Stimulated activated CD4-positive, alpha-beta T cell treated with anti-CD3 and anti-CD28 coated beads, Interleukin-4, amount 100 ng/mL, for 24 hours (primary cell): ENCODE measurements around the gene CLSTN2.

Experiments
- DNase-seq: peaks from one replicate; pipeline ENCODE4 v3.0.0-alpha.2; 2020

The CLSTN2 gene

DNA sequence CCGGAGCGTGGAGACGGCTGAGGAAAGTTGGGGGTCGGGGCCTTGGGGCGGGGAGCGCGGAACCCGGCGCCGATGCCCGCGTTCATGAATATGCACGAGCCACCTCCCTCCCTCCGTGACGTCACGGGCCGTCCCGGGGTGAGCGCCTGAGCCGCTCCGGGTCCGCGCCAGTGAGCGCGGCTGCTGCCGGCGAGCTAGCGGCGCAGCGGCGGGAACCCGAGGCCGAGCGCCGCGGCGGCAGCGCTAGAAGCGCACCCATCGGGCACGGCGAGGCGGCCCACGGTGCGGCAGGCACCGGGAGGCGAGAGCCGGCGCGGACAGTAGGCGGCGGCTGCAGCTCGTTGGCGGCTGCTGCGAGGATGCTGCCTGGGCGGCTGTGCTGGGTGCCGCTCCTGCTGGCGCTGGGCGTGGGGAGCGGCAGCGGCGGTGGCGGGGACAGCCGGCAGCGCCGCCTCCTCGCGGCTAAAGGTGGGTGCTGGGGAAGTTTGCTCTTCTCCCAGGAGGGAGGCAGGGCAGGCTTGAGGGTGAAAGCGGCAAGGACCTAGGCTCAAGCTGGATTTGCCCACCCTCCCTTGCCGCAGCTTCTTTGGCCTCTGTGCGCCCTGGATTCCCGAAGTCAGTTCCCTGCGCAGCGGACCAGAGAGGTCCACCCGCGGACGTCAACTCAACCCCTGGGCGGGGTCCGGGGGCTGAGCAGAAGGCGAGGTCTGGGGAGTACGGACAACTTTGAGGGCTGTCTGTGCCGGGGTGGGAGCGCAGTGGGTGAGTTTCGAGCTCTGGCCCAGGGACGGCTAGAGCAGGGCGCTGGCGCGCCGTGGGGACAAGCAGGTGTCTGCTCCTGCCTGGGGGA lies at the start of gene CLSTN2:
Gene CLSTN2, plus strand, starts transcription at position 170 of the 850 bp plus-strand sequence.
- DNase-seq, result no peak

DNA sequence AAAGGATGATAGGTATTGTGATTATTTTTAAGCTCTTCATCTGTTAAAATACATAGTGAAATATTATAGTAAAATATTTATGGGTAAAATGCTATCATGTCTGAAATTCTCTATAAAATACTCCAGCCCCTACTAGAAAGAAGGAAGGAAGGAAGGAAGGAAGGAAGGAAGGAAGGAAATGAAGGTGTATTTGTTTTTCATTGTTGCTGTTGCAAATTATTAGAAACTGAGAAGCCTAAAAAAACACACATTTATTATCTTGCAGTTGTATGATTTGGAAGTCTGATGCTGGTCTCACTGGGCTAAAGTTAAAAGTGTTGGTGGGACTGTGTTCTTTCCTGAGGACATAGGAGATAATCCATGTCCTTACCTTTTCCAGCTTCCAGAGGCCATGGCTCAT lies 47.6 kb upstream of the CLSTN2 start:
- no peak for DNase-seq

DNA sequence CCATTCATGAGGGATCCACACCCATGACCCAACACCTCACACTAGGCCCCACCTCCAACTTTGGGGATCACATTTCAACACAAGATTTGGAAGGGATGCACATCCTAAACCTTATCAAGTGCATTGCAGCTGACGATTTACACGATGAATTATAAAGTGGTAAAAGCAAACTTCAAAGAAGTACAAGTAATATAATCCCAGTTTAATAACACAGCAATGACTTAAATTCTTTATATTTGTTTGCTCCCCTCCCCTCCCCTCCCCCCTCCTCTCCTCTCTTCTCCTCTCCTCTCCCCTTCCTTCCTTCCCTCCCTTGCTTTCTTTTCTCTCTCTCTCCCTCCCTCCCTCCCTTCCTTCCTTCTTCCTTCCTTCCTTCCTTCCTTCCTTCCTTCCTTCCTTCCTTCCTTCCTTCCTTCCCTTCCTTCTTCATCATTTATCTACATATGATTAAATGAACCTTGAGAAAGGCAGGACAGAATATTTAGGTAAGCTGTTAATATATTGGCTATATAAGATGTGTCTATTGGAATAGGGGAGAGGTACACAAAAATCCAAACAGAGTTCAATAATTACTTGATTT lies 46.3 kb upstream of the CLSTN2 start:
- no peak for DNase-seq

DNA sequence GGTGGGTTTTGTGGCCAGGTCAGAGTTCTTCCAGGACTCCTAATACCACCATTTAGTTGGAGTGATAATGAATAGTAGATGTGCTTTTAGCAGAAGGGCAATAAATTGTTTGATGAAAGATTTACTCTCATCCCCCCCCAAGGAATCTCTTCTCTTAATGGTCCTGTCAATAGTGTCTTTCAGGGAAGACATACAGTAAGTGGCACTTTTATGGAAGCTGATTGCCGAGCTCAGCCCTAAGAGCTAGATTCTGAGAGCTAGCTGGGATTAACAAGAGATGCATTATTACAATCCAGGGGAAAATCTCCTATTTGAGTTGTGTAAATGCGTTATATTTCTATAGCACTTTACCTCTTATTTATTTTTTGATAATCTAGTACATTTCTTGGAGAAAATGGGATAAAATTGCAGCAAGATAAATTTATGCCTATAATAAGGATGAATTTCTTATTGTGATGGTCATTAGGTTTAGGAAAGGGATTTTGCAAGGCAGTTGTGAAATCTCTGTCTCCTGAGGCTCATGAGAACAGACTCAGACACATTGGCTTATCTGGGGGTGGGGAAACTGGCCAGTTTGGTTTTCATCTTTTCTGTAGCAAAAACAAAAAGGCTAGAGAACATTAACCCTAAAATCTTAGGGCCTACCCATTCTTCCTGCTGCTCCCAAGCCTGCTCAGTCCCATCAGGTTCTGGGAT lies 41.6 kb upstream of the CLSTN2 start:
- no peak for DNase-seq

DNA sequence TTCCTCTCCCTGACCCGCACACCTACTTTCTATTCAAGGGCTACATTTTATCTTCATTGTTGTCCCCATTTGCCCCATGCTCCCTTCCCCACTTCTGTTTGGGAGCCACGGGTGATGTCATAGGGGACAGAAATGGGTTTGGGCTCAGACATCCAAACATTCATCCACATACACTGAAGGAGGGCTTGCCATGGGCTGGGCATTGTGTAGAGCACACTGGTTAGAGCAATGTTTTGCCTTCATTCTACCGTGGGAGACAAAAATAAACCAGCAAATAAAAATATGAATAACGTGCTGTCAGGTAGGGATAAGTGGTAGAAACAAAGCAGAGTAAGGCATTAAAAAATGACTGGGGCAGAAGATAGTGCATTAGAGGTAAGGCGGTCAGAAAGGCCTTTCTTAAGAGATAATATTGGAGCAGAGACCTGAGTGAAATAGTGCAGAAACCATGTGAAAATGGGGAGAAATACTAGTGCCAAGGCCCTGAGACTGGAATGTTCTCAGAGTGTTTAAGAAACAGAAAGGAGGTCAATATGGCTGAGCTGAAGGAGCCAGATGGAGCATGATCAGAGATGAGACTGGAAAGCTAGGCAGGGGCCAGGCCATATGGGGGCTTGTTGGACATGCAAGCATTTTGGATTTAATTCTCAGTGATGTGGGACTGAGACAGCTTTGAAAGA lies 40.9 kb upstream of the CLSTN2 start:
- no peak for DNase-seq

DNA sequence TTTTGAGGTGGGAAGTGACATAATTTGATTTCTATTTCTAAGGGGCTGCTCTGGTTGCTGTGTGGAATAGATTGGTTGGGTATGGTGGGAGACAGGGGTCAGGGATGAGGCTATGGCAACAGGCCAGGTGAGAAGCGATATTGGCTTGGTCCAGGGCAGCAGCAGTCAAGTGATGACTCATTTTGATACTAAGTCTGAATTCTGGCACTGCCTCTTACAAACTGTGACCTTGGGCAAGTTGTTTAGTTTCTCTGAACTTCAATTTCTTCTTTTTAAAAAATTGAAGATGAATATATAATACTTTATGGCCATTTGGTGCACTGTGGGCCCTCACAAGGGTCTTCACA lies 40.4 kb upstream of the CLSTN2 start:
- DNase-seq, result no peak

DNA sequence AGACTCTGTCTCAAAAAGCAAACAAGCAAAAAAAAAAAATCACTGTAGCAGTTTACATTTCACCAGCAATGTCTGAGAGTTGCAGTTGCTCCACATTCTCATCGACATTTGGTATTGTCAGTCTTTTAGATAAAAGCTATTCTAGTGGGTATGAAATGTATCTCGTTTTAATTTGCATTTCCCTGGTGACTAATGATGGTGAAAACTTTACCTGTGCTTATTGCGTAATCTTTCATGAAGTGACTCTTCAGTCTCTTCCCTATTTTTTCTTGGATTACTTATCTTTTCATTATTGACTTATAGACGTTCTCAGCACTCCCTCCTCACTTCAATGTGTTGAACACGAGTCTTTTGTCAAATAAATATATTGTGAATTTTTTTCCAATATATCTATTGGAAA lies 37.2 kb upstream of the CLSTN2 start:
- no peak for DNase-seq

DNA sequence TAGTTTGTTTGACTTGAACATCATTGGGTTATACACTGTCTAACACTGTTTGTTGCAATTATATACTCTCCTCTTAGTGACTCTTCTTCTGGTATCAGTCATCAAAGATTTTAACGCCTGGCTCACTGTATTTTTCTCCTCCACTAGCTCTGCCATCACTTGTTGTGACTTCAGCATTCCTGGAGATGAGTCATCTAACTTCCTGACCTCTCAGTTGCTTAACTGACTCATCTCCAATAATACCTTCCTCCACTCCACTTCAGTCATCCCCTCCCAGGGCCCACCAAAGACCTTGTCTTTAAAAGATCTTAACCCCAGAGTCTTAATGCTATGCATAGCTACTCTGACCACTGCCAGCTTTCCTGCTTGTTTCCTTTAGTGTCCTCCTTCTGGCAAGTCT lies 28.6 kb upstream of the CLSTN2 start:
- DNase-seq, result no peak

DNA sequence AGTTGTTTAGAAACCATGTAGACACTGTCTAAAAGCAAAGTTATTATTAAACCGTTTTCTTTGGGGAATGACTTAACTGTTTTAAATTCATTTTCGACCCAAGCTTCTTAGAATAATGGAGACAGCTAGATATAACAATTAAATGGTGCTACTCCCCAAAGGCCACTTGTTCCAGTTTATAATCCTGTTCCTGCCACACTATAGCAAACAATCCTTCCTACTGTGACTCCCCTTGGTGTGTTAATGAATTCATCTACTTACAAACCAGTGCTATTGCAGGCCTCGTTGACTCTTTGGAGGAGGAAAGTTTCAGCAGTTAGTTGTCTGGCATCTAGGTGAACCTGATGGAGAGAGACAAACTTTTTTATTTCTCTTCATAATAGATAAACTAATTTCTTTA lies 25.2 kb upstream of the CLSTN2 start:
- DNase-seq, result no peak

DNA sequence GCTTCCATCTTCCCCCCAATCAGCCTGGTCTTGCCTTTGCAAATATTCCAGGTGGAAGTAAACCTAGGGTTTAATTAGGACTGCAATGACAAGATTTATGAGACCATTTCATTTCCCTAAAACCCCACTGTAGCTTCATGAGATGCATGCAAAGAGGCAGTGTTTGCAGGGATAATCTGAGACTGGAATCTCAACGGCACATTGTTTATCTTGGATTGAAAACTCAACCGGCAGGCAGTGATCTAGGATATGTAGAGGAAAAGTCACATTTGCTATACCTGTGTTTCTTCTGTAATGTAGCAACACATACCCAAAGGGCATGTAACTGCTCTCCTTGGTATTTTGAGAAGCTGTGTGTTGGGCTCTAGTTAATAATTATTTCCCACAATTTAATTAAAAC lies 18.7 kb upstream of the CLSTN2 start:
- DNase-seq, result no peak

DNA sequence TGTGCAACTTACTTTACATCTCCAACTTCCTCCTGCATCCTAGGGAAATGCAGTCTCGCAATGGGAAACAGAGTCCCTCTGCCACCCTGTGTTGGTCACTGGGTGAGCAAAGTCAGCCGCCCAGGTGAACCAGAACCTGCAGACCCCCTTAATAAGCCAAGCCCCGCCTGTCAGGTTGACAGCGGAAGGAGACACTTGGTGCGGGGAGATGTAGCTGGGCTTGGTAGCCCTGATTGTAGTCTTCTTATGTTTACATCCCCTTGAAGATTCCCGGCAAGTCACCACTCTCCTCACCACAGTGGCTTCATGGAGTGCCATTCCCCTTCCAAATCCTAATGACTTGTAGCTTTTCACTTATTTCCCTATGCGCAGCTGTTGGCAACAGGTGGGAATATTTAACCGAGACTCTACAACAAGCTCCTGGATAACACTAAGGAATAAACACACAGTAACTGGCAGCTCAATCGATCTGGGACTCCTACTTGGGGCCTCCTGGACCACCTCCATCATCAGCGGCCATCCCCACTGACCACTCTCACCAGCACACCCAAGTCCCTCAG lies 17.7 kb upstream of the CLSTN2 start:
- no peak for DNase-seq

DNA sequence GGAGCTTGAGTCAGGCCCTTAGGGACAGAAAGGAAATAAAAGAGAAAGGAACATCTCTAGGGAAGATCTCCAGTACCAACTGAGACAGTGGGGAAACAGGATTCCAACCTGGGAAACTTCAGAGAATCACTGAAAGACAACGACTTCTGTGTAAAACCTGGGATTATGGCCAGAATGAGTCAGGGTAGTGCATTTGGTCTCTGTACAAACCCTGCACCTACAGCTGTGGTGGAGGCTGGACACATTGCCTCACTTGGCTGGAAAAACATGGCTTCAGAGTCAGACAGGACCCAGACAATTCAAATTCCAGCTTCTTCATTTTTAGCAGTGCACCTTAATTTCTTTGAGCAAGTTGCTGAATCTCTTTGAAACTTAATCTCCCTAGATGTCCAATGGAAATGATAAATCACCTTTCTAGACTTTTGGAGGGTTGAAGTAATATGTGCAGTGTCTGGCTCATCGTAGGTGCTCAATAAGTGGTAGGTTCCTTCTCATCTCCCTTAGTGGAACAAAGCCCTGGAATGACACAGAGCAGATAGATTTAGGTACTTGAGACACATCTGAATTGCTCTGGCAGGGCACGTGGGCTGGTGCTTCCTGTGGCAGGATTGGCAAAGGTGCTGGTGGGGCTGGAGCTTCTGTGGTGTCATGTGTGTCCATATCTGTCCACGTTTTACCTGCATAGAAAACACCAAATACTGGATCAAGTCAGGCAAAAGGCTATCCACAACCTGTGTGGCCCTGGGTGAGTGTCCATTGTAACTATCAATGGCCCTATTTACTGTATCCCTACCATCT lies 6.1 kb upstream of the CLSTN2 start:
- DNase-seq, result no peak

DNA sequence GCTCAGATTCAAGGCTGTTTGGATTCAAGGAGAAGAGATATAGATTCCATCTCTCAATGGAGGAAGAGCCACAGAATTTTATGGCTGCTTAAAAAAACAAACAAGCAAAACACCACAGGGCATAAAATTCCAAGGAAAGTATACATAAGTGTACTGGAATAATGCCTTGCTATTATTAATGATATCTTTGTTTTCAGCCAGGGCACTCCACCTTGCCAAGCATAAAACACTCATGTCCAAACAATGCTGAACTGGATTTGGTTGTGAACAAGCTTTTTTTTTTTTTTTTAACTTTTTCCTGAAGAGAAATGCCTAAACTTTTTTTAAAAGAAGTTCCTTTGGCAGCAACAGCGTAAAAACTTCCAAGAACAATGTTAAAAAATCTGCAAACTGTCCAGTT lies 4.8 kb upstream of the CLSTN2 start:
- no peak for DNase-seq

DNA sequence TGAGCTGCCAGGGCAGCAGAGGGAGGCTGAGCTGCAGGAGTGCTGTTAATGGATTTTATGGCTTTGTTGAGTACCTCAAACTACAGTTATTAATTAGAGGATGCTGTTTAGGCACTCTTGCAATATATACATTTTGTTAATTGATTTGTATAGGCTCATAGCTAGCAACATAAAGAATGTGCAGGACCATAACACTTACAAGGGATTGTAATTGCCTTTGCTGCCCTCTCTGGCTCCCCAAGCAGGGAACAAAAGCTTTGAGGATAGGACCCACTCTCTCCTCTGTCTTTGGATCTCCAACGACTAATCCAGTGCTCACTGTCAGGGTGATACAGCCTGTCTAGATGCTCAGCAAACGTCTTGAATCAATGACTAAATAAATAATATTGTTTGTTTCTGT lies 1.2 kb upstream of the CLSTN2 start:
- DNase-seq, result no peak

DNA sequence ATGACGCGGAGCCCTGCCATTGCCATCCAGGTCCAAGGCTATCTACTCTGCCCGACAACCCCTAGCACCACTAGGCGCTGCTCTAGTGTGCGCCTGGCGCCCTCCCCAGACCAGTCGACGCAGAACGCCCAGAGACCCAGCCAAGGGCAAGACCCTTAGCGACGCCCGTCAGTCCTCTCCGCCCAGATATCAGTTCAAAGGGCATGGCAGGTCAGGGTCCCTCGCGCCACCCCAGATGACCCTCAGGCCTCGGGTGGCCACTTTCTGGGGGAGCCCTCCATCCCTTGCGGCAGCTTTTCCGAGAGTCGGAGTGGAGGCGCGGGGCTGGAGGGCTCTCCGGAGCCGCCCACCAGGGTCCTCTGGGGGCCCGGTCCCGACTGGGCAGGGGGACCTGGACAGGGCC lies 371 bp upstream of the CLSTN2 start:
- no peak for DNase-seq

DNA sequence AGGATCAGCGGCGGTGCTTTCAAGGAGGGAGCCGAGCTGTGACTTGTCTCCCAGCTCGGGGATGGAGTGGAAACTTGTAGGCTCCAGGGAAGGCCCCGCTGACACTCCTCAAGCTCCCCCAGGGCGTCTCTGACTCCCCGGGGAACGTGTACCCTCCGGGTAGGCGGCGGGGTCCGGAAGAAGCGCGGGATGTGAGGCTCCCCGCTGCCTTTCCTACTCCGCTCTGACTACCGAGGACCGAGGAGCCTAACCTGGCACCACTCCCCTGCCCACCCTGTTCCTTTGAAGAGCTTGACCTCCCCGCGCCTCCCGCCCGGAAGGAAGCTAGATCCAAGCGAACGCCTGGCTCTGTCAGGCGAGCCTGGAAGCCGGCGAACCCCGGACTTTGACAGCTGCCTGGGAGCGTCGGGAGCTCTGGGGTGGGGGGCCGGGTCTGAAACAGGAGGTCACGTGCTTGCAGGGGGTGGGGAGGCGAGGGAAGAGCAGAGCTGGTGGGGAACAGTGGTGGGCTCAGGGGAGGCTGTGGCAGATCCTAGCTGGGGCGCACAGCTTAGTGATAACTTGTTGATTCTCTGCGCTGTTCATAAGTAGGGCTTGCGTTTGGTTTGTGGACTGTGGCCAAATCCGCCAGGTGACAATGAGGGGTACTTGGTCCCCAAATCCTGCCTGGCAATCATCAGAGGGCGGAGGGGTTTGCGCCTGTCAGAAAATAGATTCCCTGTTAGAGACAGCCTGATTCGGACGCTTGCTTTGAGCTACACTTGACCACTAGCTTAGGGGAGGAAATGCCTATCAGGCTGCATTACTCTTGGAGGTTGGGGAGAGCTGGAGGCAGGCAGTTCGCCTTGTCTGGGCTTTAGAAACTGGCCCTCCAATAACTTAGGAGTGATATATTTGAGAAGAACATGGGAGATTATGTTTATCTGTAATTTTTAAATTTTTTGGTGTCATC lies 1.2 kb downstream of the CLSTN2 start:
- no peak for DNase-seq

DNA sequence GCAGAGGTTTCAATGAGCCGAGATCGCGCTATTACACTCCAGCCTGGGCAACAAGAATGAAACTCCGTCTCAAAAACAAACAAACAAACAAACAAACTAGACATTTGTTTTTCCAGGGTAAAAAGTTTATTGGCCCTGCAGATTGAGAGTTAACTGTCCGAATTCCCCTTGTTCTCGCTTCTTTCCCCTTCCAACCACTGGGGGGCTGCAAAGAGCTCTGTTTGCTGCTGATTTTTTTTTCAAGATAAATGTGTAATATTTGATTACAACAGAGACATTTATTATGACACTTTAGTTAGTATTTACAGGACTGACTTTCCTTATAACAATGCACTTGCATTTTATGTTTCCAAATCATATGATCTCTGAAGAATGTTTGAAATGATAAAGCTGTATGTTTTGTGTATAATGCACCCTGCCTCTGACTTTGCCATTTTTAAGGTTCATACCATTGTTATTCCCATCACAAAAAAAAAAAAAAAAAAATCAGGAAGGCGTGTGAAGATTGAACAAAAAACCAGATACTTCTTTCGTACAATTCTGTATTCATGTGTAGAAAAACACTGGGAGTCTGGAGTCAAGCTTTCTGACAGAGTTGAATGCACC lies 2.8 kb downstream of the CLSTN2 start:
- DNase-seq, result no peak

DNA sequence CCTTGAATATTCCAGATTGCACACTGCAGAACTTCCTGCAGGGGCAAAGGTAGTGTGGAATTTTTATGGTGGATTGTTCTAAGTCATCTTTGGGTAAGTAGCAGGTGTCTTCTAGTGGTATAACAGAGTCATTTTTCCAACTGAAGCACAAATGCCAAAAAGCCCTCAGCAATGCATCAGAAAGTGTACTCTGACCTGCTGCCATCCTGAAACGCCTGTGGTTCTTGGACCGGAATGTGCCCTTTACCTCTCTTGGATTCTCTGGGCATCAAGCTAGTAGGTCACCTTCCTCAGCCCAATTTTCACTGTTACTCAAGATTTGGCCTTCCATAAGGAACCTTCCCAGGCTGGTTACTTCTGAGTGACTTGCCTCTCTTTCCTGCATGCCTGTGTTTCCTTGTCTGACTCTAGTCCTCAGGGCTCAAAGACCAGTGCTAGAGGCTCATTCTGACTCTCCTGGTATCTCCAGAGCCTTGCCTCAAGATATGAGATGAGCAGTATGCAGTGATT lies 4.8 kb downstream of the CLSTN2 start:
- DNase-seq, result no peak

DNA sequence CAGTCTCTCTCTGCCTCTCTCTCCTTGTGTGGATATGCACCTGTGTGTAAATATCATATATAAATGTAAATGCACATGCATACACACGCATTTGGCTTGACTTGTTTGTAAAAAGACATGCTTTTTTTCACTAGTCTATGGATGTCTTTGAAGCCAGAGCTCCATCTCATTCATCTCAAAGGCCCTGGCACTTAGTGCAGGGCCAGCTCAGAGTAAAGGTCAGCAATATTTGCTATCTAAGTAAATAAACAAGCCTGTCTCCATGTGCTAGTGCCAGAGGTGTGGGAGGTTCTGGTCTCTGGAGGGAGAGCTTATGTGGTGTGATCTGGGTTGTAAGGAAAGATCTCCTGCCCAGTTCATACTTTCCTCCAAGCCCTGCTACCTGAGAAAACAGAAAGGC lies 5.6 kb downstream of the CLSTN2 start:
- DNase-seq, result no peak

DNA sequence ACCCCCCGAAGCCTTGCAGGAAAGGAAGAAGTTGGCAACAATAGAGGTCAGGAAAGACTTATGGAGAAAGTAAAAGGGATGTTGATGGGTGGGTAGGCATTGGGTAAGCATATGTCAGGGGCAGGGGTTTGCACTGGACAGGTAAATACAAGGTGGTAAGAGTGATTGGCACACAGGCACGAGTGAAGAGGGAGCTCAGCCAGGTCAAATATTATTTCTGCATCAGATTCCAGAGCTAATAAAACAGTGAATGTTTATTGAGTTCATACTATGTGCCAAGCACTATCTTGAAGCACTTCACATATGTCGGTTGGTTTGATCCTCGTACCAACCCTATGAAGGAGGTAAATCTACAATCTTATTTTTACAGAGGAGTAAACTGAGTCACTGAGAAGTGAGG lies 6.6 kb downstream of the CLSTN2 start:
- no peak for DNase-seq
